ENCODE data around the gene MRS2. TPM values are rescaled to one million over a fixed set of nuclear protein-coding genes. Genes with fewer than 3 reads are reported as not detected.
A peak's percentile ranks its signal among the peaks of the same experiment; 100 is the strongest.

MRS2 gene
- total and polyA plus RNA-seq, 12 donors = 11.2 to 41.3 (median 27.7) TPM

DNA sequence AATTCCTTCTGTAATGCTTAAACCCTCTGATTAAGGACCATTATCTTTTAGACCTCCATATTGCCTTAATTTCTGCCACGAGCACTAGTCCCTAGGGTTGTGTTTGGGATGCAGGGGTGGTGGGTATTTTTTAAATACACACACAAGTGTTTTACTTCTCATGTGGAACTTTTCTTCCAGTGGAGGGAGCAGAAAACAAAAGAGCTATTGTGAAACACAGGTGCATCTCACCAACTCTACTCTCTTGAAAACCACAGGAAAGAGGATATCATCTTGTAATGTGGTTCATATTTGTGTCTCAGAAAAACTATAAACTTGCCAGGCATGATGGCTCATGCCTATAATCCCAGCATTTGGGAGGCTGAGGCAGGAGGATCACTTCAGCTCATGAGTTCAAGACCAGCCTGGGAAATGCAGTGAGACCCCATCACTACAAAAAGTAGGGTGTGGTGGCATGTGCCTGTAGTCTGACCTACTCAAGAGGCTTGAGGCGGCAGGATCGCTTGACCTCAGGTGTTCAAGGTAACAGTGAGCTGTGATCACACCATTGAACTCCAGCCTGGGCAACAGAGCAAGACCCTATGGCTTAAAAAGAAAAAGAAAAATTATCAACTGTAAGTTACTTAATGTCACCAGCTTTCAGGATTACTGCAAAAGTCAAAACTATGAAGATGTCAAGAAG, 37.3 kb downstream of the MRS2 start:
- no peaks in the 10 kb centered on the region for H3K9me3 ChIP-seq (replicated peaks in 1 of 3)
- no peaks in the 10 kb centered on the region for H3K4me1 ChIP-seq (replicated peaks in 1 of 2)
- TF ChIP-seq, protein P1, sequence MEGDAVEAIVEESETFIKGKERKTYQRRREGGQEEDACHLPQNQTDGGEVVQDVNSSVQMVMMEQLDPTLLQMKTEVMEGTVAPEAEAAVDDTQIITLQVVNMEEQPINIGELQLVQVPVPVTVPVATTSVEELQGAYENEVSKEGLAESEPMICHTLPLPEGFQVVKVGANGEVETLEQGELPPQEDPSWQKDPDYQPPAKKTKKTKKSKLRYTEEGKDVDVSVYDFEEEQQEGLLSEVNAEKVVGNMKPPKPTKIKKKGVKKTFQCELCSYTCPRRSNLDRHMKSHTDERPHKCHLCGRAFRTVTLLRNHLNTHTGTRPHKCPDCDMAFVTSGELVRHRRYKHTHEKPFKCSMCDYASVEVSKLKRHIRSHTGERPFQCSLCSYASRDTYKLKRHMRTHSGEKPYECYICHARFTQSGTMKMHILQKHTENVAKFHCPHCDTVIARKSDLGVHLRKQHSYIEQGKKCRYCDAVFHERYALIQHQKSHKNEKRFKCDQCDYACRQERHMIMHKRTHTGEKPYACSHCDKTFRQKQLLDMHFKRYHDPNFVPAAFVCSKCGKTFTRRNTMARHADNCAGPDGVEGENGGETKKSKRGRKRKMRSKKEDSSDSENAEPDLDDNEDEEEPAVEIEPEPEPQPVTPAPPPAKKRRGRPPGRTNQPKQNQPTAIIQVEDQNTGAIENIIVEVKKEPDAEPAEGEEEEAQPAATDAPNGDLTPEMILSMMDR (IDR thresholded peaks at IDR 0.05) = no peak
- TF ChIP-seq POLR2A (IDR thresholded peaks at IDR 0.05) = no peak
- no peak for DNase-seq
- intact Hi-C loops (cut with DNase I) = no loop called here
- no peaks in the 10 kb centered on the region for H3K36me3 ChIP-seq (replicated peaks in 1 of 2)
- H3K4me3 ChIP-seq = no peak overlapping the region
- WGBS, 4 donors = 91 to 97% (median 95%) methylated on average over 3 of the region's 3 CpGs
- H3K27me3 ChIP-seq = no peaks in the 10 kb centered on the region
- no peak overlapping the region for H3K27ac ChIP-seq

- DNase-seq = peak in 1 of 7 donors; percentile 8
- no peaks in the 10 kb centered on the region for H3K27me3 ChIP-seq
- no peak overlapping the region for H3K4me3 ChIP-seq
- H3K36me3 ChIP-seq (replicated peaks in 1 of 2) = no peaks in the 10 kb centered on the region
- WGBS, 4 donors = 77 to 86% (median 81%) methylated on average over 16 of the region's 16 CpGs
- intact Hi-C loops (cut with DNase I) = no loop called here
- no peaks in the 10 kb centered on the region for H3K4me1 ChIP-seq (replicated peaks in 1 of 2)
- TF ChIP-seq, protein P1 (IDR thresholded peaks at IDR 0.05) = no peak
- no peak for TF ChIP-seq POLR2A (IDR thresholded peaks at IDR 0.05)
- no peak overlapping the region for H3K27ac ChIP-seq
- H3K9me3 ChIP-seq (replicated peaks in 1 of 3) = no peaks in the 10 kb centered on the region
Measured at GRCh38 chr6:24440897-24441598, 38.3 kb downstream of the MRS2 start.

DNA sequence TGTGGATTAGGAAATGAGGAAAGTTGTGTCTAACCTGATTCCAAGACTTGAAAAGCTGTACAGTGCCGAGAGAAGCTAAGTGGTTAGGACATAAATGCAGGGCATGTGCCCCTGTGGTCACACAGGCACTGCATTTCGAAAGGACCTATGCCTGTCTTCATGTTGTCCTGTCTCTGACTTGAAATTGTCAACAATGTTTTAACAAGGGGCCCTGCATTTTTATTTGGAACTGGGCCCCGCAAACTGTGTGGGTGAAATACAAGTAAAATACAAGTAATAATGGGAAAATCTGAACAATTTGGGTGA, 38.8 kb downstream of the MRS2 start:
- no peak for DNase-seq
- H3K4me3 ChIP-seq = no peak overlapping the region
- intact Hi-C loops (cut with DNase I) = no loop called here
- H3K27me3 ChIP-seq = no peaks in the 10 kb centered on the region
- no peaks in the 10 kb centered on the region for H3K36me3 ChIP-seq (replicated peaks in 1 of 2)
- H3K4me1 ChIP-seq (replicated peaks in 1 of 2) = no peaks in the 10 kb centered on the region
- no peaks in the 10 kb centered on the region for H3K9me3 ChIP-seq (replicated peaks in 1 of 3)
- no peak overlapping the region for H3K27ac ChIP-seq
- 74 to 92% (median 82%) methylated on average over 3 of the region's 3 CpGs for WGBS, 4 donors
- TF ChIP-seq, protein P1 (IDR thresholded peaks at IDR 0.05) = no peak
- TF ChIP-seq POLR2A (IDR thresholded peaks at IDR 0.05) = no peak

GRCh38 chr6:24444588-24444987, 41.9 kb downstream of the MRS2 start:
- no peaks in the 10 kb centered on the region for H3K36me3 ChIP-seq (replicated peaks in 1 of 2)
- TF ChIP-seq POLR2A (IDR thresholded peaks at IDR 0.05) = no peak
- TF ChIP-seq, protein P1 (IDR thresholded peaks at IDR 0.05) = no peak
- H3K4me1 ChIP-seq (replicated peaks in 1 of 2) = no peaks in the 10 kb centered on the region
- 68 to 88% (median 81%) methylated on average over 4 of the region's 4 CpGs for WGBS, 4 donors
- H3K4me3 ChIP-seq = no peak overlapping the region
- no peak for DNase-seq
- intact Hi-C loops (cut with DNase I) = no loop called here
- H3K27ac ChIP-seq = no peak overlapping the region
- H3K9me3 ChIP-seq (replicated peaks in 1 of 3) = no peaks in the 10 kb centered on the region
- H3K27me3 ChIP-seq = no peaks in the 10 kb centered on the region

Data from adrenal gland (tissue), 12 donors.